OCI-LY1 (cell line): ENCODE data around the gene ANKRD11.

ENCODE experiments used
- H2AFZ ChIP-seq: fragments of 200-600 bp; sonication (generic), shearing (Covaris generic); 2 replicates; pipeline ENCODE4 v1.6.0; 2014; ENCODE audit warnings: antibody characterized with exemption, mild to moderate bottlenecking, low read length
- H3F3A ChIP-seq: fragments of 200-600 bp; sonication (generic), shearing (Covaris generic); 2 replicates; pipeline ENCODE4 v1.6.0; 2014; ENCODE audit warnings: mild to moderate bottlenecking, antibody characterized with exemption, low read length, moderate library complexity; ENCODE audit not compliant: insufficient read depth
- H3K27ac ChIP-seq: fragments of 200-600 bp; sonication (generic); 2 replicates; pipeline ENCODE4 v1.5.1; 2014; ENCODE audit warnings: low read length, mixed run types, mild to moderate bottlenecking, low read depth; ENCODE audit not compliant: poor library complexity, severe bottlenecking
- H3K27me3 ChIP-seq: fragments of 200-600 bp; sonication (generic); 2 replicates; pipeline ENCODE4 v1.6.0; 2014; ENCODE audit warnings: antibody characterized with exemption, mild to moderate bottlenecking, low read length, moderate library complexity; ENCODE audit not compliant: insufficient read depth
- H3K36me3 ChIP-seq: fragments of 200-600 bp; sonication (generic); 2 replicates; pipeline ENCODE4 v1.6.1; 2014; ENCODE audit warnings: mild to moderate bottlenecking, antibody characterized with exemption, low read length, moderate library complexity, mixed read lengths; ENCODE audit not compliant: insufficient read depth
- H3K4me1 ChIP-seq: fragments of 200-600 bp; sonication (generic); 2 replicates; pipeline ENCODE4 v1.5.1; 2014; ENCODE audit warnings: mild to moderate bottlenecking, low read length, moderate library complexity; ENCODE audit not compliant: insufficient read depth, severe bottlenecking
- H3K4me2 ChIP-seq: fragments of 200-600 bp; sonication (generic), shearing (Covaris generic); 2 replicates; pipeline ENCODE4 v1.6.1; 2014; ENCODE audit warnings: low read length
- H3K4me3 ChIP-seq: fragments of 200-600 bp; sonication (generic); 2 replicates; pipeline ENCODE4 v1.5.1; 2014; ENCODE audit warnings: low read length, low read depth, mild to moderate bottlenecking, mixed read lengths; ENCODE audit not compliant: poor library complexity, severe bottlenecking
- H3K79me2 ChIP-seq: fragments of 200-600 bp; shearing (Covaris generic); 2 replicates; pipeline ENCODE4 v1.6.1; 2016; ENCODE audit warnings: mixed run types, low read length, mixed read lengths; ENCODE audit not compliant: insufficient read depth
- H3K9ac ChIP-seq: fragments of 200-600 bp; sonication (generic), shearing (Covaris generic); 2 replicates; pipeline ENCODE4 v1.6.1; 2014; ENCODE audit warnings: mild to moderate bottlenecking, low read length, mixed read lengths
- H3K9me2 ChIP-seq: fragments of 200-600 bp; sonication (generic), shearing (Covaris generic); 2 replicates; pipeline ENCODE4 v1.6.1; 2014; ENCODE audit warnings: low read depth, mild to moderate bottlenecking, low read length, mixed read lengths
- H3K9me3 ChIP-seq: fragments of 200-600 bp; shearing (Covaris generic); 2 replicates; pipeline ENCODE4 v1.6.1; 2014; ENCODE audit warnings: low read length, mixed read lengths
- H4K20me1 ChIP-seq: fragments of 200-600 bp; sonication (generic), shearing (Covaris generic); 2 replicates; pipeline ENCODE4 v1.6.0; 2016; ENCODE audit warnings: mild to moderate bottlenecking, low read length; ENCODE audit not compliant: insufficient read depth
- EZH2 ChIP-seq: fragments of 200-600 bp; sonication (generic), shearing (Covaris generic); IDR thresholded peaks from 2 replicates; pipeline ENCODE4 v1.8.0; 2017; ENCODE audit warnings: borderline replicate concordance, mixed run types, mild to moderate bottlenecking, antibody characterized with exemption, low read length, moderate library complexity, mixed read lengths
- TF ChIP-seq, protein P1 (sequence below): fragments of 200-600 bp; sonication (generic), shearing (Covaris generic); IDR thresholded peaks from 2 replicates; pipeline ENCODE4 v1.5.1; 2017; ENCODE audit warnings: mild to moderate bottlenecking, antibody characterized with exemption, low read length, moderate library complexity, mixed read lengths

Gene ANKRD11

DNA sequence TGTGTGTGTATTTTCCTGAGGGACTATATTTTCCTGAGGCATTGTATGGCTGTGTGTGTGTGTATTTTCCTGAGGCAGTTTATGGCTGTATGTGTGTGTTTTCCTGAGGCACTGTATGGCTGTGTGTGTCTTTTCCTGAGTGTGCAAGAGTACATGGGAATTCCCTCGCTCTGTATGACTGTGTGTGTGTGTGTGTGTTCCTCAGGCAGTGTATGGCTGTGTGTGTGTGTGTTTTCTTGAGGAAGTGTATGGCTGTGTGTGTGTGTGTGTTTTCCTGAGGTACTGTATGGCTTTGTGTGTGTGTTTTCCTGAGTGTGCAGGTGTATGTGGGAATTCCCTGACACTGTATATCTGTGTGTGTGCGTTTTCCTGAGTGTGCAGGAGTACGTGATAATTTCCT lies 268.8 kb downstream of the ANKRD11 start:
- no peak for TF ChIP-seq EZH2
- TF ChIP-seq, protein P1, sequence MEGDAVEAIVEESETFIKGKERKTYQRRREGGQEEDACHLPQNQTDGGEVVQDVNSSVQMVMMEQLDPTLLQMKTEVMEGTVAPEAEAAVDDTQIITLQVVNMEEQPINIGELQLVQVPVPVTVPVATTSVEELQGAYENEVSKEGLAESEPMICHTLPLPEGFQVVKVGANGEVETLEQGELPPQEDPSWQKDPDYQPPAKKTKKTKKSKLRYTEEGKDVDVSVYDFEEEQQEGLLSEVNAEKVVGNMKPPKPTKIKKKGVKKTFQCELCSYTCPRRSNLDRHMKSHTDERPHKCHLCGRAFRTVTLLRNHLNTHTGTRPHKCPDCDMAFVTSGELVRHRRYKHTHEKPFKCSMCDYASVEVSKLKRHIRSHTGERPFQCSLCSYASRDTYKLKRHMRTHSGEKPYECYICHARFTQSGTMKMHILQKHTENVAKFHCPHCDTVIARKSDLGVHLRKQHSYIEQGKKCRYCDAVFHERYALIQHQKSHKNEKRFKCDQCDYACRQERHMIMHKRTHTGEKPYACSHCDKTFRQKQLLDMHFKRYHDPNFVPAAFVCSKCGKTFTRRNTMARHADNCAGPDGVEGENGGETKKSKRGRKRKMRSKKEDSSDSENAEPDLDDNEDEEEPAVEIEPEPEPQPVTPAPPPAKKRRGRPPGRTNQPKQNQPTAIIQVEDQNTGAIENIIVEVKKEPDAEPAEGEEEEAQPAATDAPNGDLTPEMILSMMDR: no peak

DNA sequence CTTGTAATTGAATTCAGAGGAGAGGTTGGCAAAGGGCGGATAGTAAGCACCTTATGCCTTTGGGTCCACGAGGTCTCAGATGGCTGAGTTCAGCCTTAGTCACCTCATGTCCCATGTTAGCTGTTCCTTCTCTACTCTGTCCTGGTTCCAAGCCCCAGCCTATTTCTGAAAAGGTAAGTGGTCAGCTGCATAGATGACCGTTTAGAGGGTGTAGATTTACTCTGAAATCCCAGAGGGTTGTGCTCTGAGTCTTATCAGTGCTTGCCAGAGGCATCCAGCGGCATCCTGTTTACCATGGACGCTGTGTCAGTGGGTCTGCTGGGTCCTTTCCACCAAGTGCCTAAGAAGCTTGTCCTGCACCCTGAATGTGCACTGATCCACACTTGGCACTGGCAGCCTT lies 271.0 kb downstream of the ANKRD11 start:
- H3F3A ChIP-seq: no peaks in the 10 kb centered on the region
- no peak overlapping the region for H3K4me3 ChIP-seq
- H3K9ac ChIP-seq: no peak overlapping the region
- H3K4me1 ChIP-seq: peaks cover 18% of the 10 kb centered on the region
- H3K27ac ChIP-seq: no peak overlapping the region
- H3K36me3 ChIP-seq: peaks cover 30% of the 10 kb centered on the region
- H3K27me3 ChIP-seq: no peaks in the 10 kb centered on the region
- no peak overlapping the region for H3K4me2 ChIP-seq
- no peak for TF ChIP-seq EZH2
- TF ChIP-seq, protein P1: no peak
- no peak overlapping the region for H2AFZ ChIP-seq
- no peaks in the 10 kb centered on the region for H3K9me2 ChIP-seq
- no peaks in the 10 kb centered on the region for H3K9me3 ChIP-seq
- H3K79me2 ChIP-seq: 0 out of 2 replicates have a peak, but pooled peaks cover 5% of the 10 kb centered on the region
- no peaks in the 10 kb centered on the region for H4K20me1 ChIP-seq

More for the DNA sequence above, 268.8 kb downstream of the ANKRD11 start:
- no peaks in the 10 kb centered on the region for H3K27me3 ChIP-seq
- no peak overlapping the region for H3K4me3 ChIP-seq
- H3K4me2 ChIP-seq: no peak overlapping the region
- H3K27ac ChIP-seq: no peak overlapping the region
- H3K79me2 ChIP-seq: 0 out of 2 replicates have a peak, but pooled peaks cover 5% of the 10 kb centered on the region
- H3K36me3 ChIP-seq: peaks cover 52% of the 10 kb centered on the region
- H3K9me3 ChIP-seq: peaks cover 2% of the 10 kb centered on the region
- H2AFZ ChIP-seq: no peak overlapping the region
- peaks cover 11% of the 10 kb centered on the region for H3K4me1 ChIP-seq
- H3K9ac ChIP-seq: no peak overlapping the region
- H3F3A ChIP-seq: no peaks in the 10 kb centered on the region
- no peaks in the 10 kb centered on the region for H4K20me1 ChIP-seq
- no peaks in the 10 kb centered on the region for H3K9me2 ChIP-seq
